Keratinocyte (primary cell): ENCODE results near the gene EEF2K. TPM values are rescaled to one million over a fixed set of nuclear protein-coding genes. Genes with fewer than 3 reads are reported as not detected.
"Not testable (repeated sequence)": the region's sequence is repeated elsewhere in the genome, so short reads cannot be mapped to it uniquely, and the experiment has no call there.

Experiments used
- DNase-seq: peaks from one replicate; pipeline ENCODE4 v3.0.0-alpha.2; 2011; ENCODE audit warnings: low read depth, missing footprints, low spot score
- FAIRE-seq: peaks from 2 replicates; lab custom pipeline; 2011; peaks lifted over from hg19 to GRCh38; lab: Jason Lieb, UNC
- H2AFZ ChIP-seq: 2 replicates; pipeline ENCODE4 v1.6.0; 2012; ENCODE audit warnings: low read length, control low read depth, inconsistent platforms; ENCODE audit not compliant: control insufficient read depth
- H3K27ac ChIP-seq: 2 replicates; pipeline ENCODE4 v1.5.1; 2011; ENCODE audit warnings: low read length; ENCODE audit not compliant: control insufficient read depth, insufficient read depth
- H3K27me3 ChIP-seq: 3 replicates; pipeline ENCODE4 v1.6.0; 2011; ENCODE audit warnings: low read length; ENCODE audit not compliant: control insufficient read depth, insufficient read depth; ENCODE audit errors: extremely low read depth
- H3K36me3 ChIP-seq, 2 experiments: 2 replicates in 1 of 2; 3 replicates in 1 of 2; pipeline ENCODE4 v1.5.1; 2011; ENCODE audit warnings: low read length in 2 of 2, mild to moderate bottlenecking in 1 of 2; ENCODE audit not compliant: control insufficient read depth in 2 of 2, insufficient read depth in 2 of 2; ENCODE audit errors: extremely low read depth in 1 of 2
- H3K4me1 ChIP-seq: 3 replicates; pipeline ENCODE4 v1.5.1; 2011; ENCODE audit warnings: low read length; ENCODE audit not compliant: control insufficient read depth, insufficient read depth; ENCODE audit errors: extremely low read depth
- H3K4me2 ChIP-seq: 3 replicates; pipeline ENCODE4 v1.6.0; 2011; ENCODE audit warnings: low read depth, low read length; ENCODE audit not compliant: control insufficient read depth, insufficient read depth; ENCODE audit errors: extremely low read depth
- H3K4me3 ChIP-seq, 3 experiments: fragments of 200-600 bp in 1 of 3; sonication (generic) in 1 of 3; 2 replicates in 2 of 3; 3 replicates in 1 of 3; pipeline ENCODE4 v1.5.1; 2011 to 2016; ENCODE audit warnings: low read length in 3 of 3, mild to moderate bottlenecking in 3 of 3, control low read depth in 2 of 3, inconsistent platforms in 1 of 3, low read depth in 1 of 3, mixed read lengths in 1 of 3, mixed run types in 1 of 3, moderate library complexity in 1 of 3; ENCODE audit not compliant: control insufficient read depth in 2 of 3, insufficient read depth in 2 of 3; ENCODE audit errors: extremely low read depth in 1 of 3
- H3K79me2 ChIP-seq: 2 replicates; pipeline ENCODE4 v1.6.0; 2012; ENCODE audit warnings: low read length; ENCODE audit not compliant: control insufficient read depth, insufficient read depth
- H3K9ac ChIP-seq: 3 replicates; pipeline ENCODE4 v1.6.0; 2011; ENCODE audit warnings: low read length; ENCODE audit not compliant: control insufficient read depth, insufficient read depth; ENCODE audit errors: extremely low read depth
- H3K9me1 ChIP-seq: 3 replicates; pipeline ENCODE4 v1.6.0; 2011; ENCODE audit warnings: low read length; ENCODE audit not compliant: control insufficient read depth, insufficient read depth; ENCODE audit errors: extremely low read depth
- H3K9me3 ChIP-seq: 2 replicates; pipeline ENCODE4 v1.5.1; 2012; ENCODE audit warnings: low read depth, low read length; ENCODE audit not compliant: control insufficient read depth
- H4K20me1 ChIP-seq: 3 replicates; pipeline ENCODE4 v1.6.0; 2011; ENCODE audit warnings: low read length; ENCODE audit not compliant: control insufficient read depth, insufficient read depth; ENCODE audit errors: extremely low read depth
- CTCF ChIP-seq, 3 experiments: IDR thresholded peaks in 1 of 3; conservative IDR thresholded peaks in 1 of 3; optimal IDR thresholded peaks in 1 of 3; 2 replicates in 2 of 3; 3 replicates in 1 of 3; pipeline versions ENCODE3 to v1.5.1; 2011; ENCODE audit warnings: low read length in 3 of 3, mild to moderate bottlenecking in 3 of 3, moderate library complexity in 2 of 3, control low read depth in 1 of 3, inconsistent platforms in 1 of 3; ENCODE audit not compliant: insufficient read depth in 2 of 3; ENCODE audit errors: extremely low read depth in 1 of 3
- EZH2 ChIP-seq: IDR thresholded peaks from one replicate; pipeline ENCODE4 v1.6.1; 2012; ENCODE audit warnings: inconsistent platforms, mild to moderate bottlenecking, low read length, moderate library complexity
- dilution Hi-C: fragments of 300-500 bp; cut with MboI; formaldehyde crosslinking; loops from one replicate; pipeline ENCODE4 v1.7.0; 2020; ENCODE audit warnings: low sequenced_read_pairs; ENCODE audit not compliant: extremely low pct_ligation_motif_present
- polyA plus RNA-seq, 5 experiments: library from polyadenylated mRNA; depleted of rRNA in 3 of 5; stranded (reverse) in 3 of 5; stranded (forward) in 1 of 5; unstranded in 1 of 5; fragments of >200 nt; gene quantifications; 1 replicate in 1 of 5; 2 replicates in 3 of 5; 3 replicates in 1 of 5; pipeline versions ENCODE4 v1.2.1 to v1.2.3, GENCODE V29; 2011 to 2012; ENCODE audit warnings: missing spikeins in 2 of 5, low read depth in 1 of 5, low replicate concordance in 1 of 5

The EEF2K gene
- polyA plus RNA-seq, 1 donor (not counting 4 experiments of a cell fraction or from before 2014, with no cell fraction given): 7.3 TPM

GRCh38 chr16:22165508-22166285 lies 40.4 kb upstream of the EEF2K start:
- Histone ChIP-seq H3K4me1 (no peaks in the 10 kb centered on the region), H3K4me2 (no peak overlapping the region), H3K36me3 (no peaks in the 10 kb centered on the region), H3K9me3 (no peaks in the 10 kb centered on the region), H3K27me3 (peaks cover 22% of the 10 kb centered on the region), H3K9me1 (no peaks in the 10 kb centered on the region), H3K4me3 (no peak overlapping the region), H3K27ac (no peak overlapping the region), H4K20me1 (no peaks in the 10 kb centered on the region), H3K9ac (no peak overlapping the region), H2AFZ (no peak overlapping the region), H3K79me2 (no peaks in the 10 kb centered on the region)
- TF ChIP-seq CTCF (optimal IDR thresholded peaks at IDR 0.05 in 1 of 3, IDR thresholded peaks at IDR 0.05 in 1 of 3, conservative IDR thresholded peaks at IDR 0.05 in 1 of 3; ENCODE audit: extremely low read depth in 1 of 3, insufficient read depth in 2 of 3, low read length in 3 of 3): no peak
- no peak for FAIRE-seq
- no peak for DNase-seq
- dilution Hi-C loops: no loop called here

GRCh38 chr16:22171953-22172352 lies 34.1 kb upstream of the EEF2K start:
- FAIRE-seq (no peak), DNase-seq (no peak)
- dilution Hi-C loops: no loop called here

DNA sequence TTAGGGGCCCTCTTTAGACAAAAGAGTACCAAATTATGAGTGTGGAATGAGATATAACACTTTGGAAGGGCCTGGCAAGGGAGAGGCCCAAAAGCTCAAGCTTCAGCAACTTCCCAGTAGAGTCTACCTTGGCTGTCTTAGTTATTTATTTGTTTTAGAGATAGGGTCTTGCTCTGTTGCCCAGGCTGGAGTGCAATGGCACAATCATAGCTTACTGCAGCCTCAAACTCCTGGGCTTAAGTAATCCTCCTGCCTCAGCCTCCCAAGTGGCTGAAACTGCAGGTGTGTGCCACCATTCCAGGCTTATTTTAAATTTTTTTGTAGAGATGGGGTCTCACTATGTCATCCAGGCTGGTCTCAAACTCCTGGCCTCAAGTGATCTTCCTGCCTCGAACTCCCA lies 33.4 kb upstream of the EEF2K start:
- H3K9me3 ChIP-seq, H3K27me3 ChIP-seq, H3K9ac ChIP-seq, DNase-seq, dilution Hi-C loops, H2AFZ ChIP-seq, H3K9me1 ChIP-seq, H3K4me1 ChIP-seq, H3K36me3 ChIP-seq, H3K79me2 ChIP-seq, H4K20me1 ChIP-seq, FAIRE-seq, H3K4me3 ChIP-seq, H3K4me2 ChIP-seq, H3K27ac ChIP-seq: not testable (repeated sequence)

More at GRCh38 chr16:22171953-22172352, 34.1 kb upstream of the EEF2K start:
- H3K9me1 ChIP-seq: no peaks in the 10 kb centered on the region
- no peak overlapping the region for H3K9ac ChIP-seq
- no peak overlapping the region for H3K4me2 ChIP-seq
- H3K27ac ChIP-seq: no peak overlapping the region
- H3K27me3 ChIP-seq: no peaks in the 10 kb centered on the region
- H3K4me3 ChIP-seq: no peak overlapping the region
- TF ChIP-seq CTCF (optimal IDR thresholded peaks at IDR 0.05 in 1 of 3, IDR thresholded peaks at IDR 0.05 in 1 of 3, conservative IDR thresholded peaks at IDR 0.05 in 1 of 3; ENCODE audit: extremely low read depth in 1 of 3, insufficient read depth in 2 of 3, low read length in 3 of 3) (no peak), EZH2 (no peak)
- no peaks in the 10 kb centered on the region for H3K4me1 ChIP-seq
- no peaks in the 10 kb centered on the region for H3K79me2 ChIP-seq
- no peaks in the 10 kb centered on the region for H4K20me1 ChIP-seq
- H3K9me3 ChIP-seq: no peaks in the 10 kb centered on the region
- H3K36me3 ChIP-seq: no peaks in the 10 kb centered on the region
- no peak overlapping the region for H2AFZ ChIP-seq
